ENCODE data around the gene KLHL35.
"Not testable (repeated sequence)": the region's sequence is repeated elsewhere in the genome, so short reads cannot be mapped to it uniquely, and the experiment has no call there.

KLHL35 gene

GRCh38 chr11:75422248-75423231 is 10.5 kb downstream of the KLHL35 start:
- no peak for DNase-seq

- no peak for DNase-seq
These were observed 11.1 kb downstream of the KLHL35 start for GRCh38 chr11:75421902-75422247.

- no peak for DNase-seq
These were observed 11.9 kb downstream of the KLHL35 start for GRCh38 chr11:75421035-75421602.

GRCh38 chr11:75420224-75421034 is 12.6 kb downstream of the KLHL35 start:
- DNase-seq, result no peak

- no peak for DNase-seq
These were observed 19.1 kb downstream of the KLHL35 start for GRCh38 chr11:75413864-75414263.

GRCh38 chr11:75413146-75413545 is 19.9 kb downstream of the KLHL35 start:
- DNase-seq, result not testable (repeated sequence)

- DNase-seq, result not testable (repeated sequence)
These were observed 23.0 kb downstream of the KLHL35 start for GRCh38 chr11:75409971-75410370.

GRCh38 chr11:75408957-75409219 is 24.1 kb downstream of the KLHL35 start:
- DNase-seq, result no peak

GRCh38 chr11:75406338-75406777 is 26.6 kb downstream of the KLHL35 start:
- no peak for DNase-seq

GRCh38 chr11:75403983-75404658 is 28.9 kb downstream of the KLHL35 start:
- DNase-seq, result no peak

GRCh38 chr11:75403037-75403436 is 30.0 kb downstream of the KLHL35 start:
- no peak for DNase-seq

GRCh38 chr11:75402002-75402773 is 30.8 kb downstream of the KLHL35 start:
- DNase-seq, result no peak

GRCh38 chr11:75400146-75400865 is 32.7 kb downstream of the KLHL35 start:
- no peak for DNase-seq

- peak; percentile 86 to 87 for DNase-seq
These were observed 33.5 kb downstream of the KLHL35 start, which contains the start of gene RPS3 for GRCh38 chr11:75399344-75400145. Gene RPS3 (plus strand): TSS chr11:75399518. CDS start chr11:75399548, 30 bp downstream.

- no peak for DNase-seq
These were observed 34.1 kb downstream of the KLHL35 start for GRCh38 chr11:75398906-75399305.

- DNase-seq, result no peak
These were observed 38.7 kb downstream of the KLHL35 start for GRCh38 chr11:75394085-75394840.

- DNase-seq, result no peak
These were observed 43.1 kb downstream of the KLHL35 start for GRCh38 chr11:75389925-75390324.

GRCh38 chr11:75389276-75389605 is 43.8 kb downstream of the KLHL35 start:
- DNase-seq, result no peak

GRCh38 chr11:75388386-75389275 is 44.4 kb downstream of the KLHL35 start:
- peak; percentile 60 to 68 for DNase-seq
